ENCODE data around the gene RPL37. TPM values are rescaled to one million over a fixed set of nuclear protein-coding genes. Genes with fewer than 3 reads are reported as not detected.
"Not testable (repeated sequence)": the region's sequence is repeated elsewhere in the genome, so short reads cannot be mapped to it uniquely, and the experiment has no call there.

Gene RPL37
- polyA plus RNA-seq, 12 donors = 1,250 to 3,217 (median 2,474) TPM; not detected in 1

- DNase-seq = peak; percentile 55
These were observed 36.2 kb downstream of the RPL37 start for GRCh38 chr5:40798801-40799210.

- DNase-seq = peak; percentile 86
These were observed 36.8 kb downstream of the RPL37 start, which contains the start of gene PRKAA1 for GRCh38 chr5:40798012-40798800. Gene PRKAA1 (minus strand): TSS chr5:40798374. CDS start chr5:40798189, 185 bp downstream.

- DNase-seq = peak; percentile 54
These were observed 37.6 kb downstream of the RPL37 start for GRCh38 chr5:40797273-40798011.

- DNase-seq = peak; percentile 12
These were observed 38.5 kb downstream of the RPL37 start for GRCh38 chr5:40796487-40796889.

GRCh38 chr5:40794877-40795276, 40.1 kb downstream of the RPL37 start:
- not testable (repeated sequence) for DNase-seq

GRCh38 chr5:40794340-40794739, 40.7 kb downstream of the RPL37 start:
- not testable (repeated sequence) for DNase-seq

- not testable (repeated sequence) for DNase-seq
These were observed 42.3 kb downstream of the RPL37 start for GRCh38 chr5:40792691-40793090.

- no peak for DNase-seq
These were observed 43.3 kb downstream of the RPL37 start for GRCh38 chr5:40791715-40792139.

- no peak for DNase-seq
These were observed 44.0 kb downstream of the RPL37 start for GRCh38 chr5:40790947-40791593.

GRCh38 chr5:40788941-40789340, 46.1 kb downstream of the RPL37 start:
- not testable (repeated sequence) for DNase-seq

- DNase-seq = no peak
These were observed 47.0 kb downstream of the RPL37 start for GRCh38 chr5:40787986-40788385.

GRCh38 chr5:40786664-40787063, 48.4 kb downstream of the RPL37 start:
- not testable (repeated sequence) for DNase-seq

- no peak for DNase-seq
These were observed 50.1 kb downstream of the RPL37 start for GRCh38 chr5:40784916-40785315.

GRCh38 chr5:40784027-40784653, 50.9 kb downstream of the RPL37 start:
- DNase-seq = no peak

GRCh38 chr5:40781843-40782409, 53.1 kb downstream of the RPL37 start:
- no peak for DNase-seq

GRCh38 chr5:40780858-40781257, 54.2 kb downstream of the RPL37 start:
- no peak for DNase-seq

- no peak for DNase-seq
These were observed 54.8 kb downstream of the RPL37 start for GRCh38 chr5:40780199-40780598.

GRCh38 chr5:40779561-40779960, 55.5 kb downstream of the RPL37 start:
- no peak for DNase-seq

GRCh38 chr5:40778133-40778532, 56.9 kb downstream of the RPL37 start:
- no peak for DNase-seq

GRCh38 chr5:40776658-40776977, 58.4 kb downstream of the RPL37 start:
- DNase-seq = no peak

- no peak for DNase-seq
These were observed 59.0 kb downstream of the RPL37 start for GRCh38 chr5:40775846-40776657.
